K562 (cell line): ENCODE results near the gene CLHC1. TPM values are rescaled to one million over a fixed set of nuclear protein-coding genes. Genes with fewer than 3 reads are reported as not detected.
A peak's percentile ranks its signal among the peaks of the same experiment; 100 is the strongest.

Source experiments
- BDP1 ChIP-seq: IDR thresholded peaks from 3 replicates; pipeline ENCODE4 v1.6.1; 2011; ENCODE audit not compliant: insufficient read length, insufficient read depth
- BRCA1 ChIP-seq, 2 experiments: fragments of 450-650 bp in 1 of 2; sonication (generic) in 1 of 2; formaldehyde crosslinking in 1 of 2; IDR thresholded peaks; 2 replicates each; pipeline versions ENCODE4 v1.5.0 to v1.6.1; 2017 to 2020; ENCODE audit warnings: mild to moderate bottlenecking in 1 of 2, missing genetic modification reagents in 1 of 2
- DACH1 ChIP-seq: fragments of 450-650 bp; IDR thresholded peaks from 2 replicates; pipeline ENCODE4 v1.6.1; 2018; ENCODE audit not compliant: partially characterized antibody
- DPF2 ChIP-seq: fragments of 450-650 bp; IDR thresholded peaks from 2 replicates; pipeline ENCODE4 v1.6.1; 2016
- GABPA ChIP-seq: fragments of 200-800 bp; sonication (Bioruptor generic); conservative IDR thresholded peaks from 2 replicates; pipeline ENCODE4 v1.6.1; 2016; ENCODE audit warnings: low read depth, missing genetic modification characterization, missing compliant biosample characterization
- GTF2A2 ChIP-seq: IDR thresholded peaks from 2 replicates; pipeline ENCODE4 v1.6.1; 2016; ENCODE audit warnings: mild to moderate bottlenecking, missing genetic modification characterization, missing compliant biosample characterization
- IFI16 ChIP-seq: fragments of 250-450 bp; sonication (Bioruptor Pico); IDR thresholded peaks from 2 replicates; pipeline ENCODE4 v2.1.2; 2022; ENCODE audit warnings: mild to moderate bottlenecking, inconsistent platforms
- KDM1A ChIP-seq, 2 experiments: fragments of 450-650 bp; IDR thresholded peaks; 2 replicates each; pipeline ENCODE4 v1.6.1; 2016; ENCODE audit warnings: mild to moderate bottlenecking in 2 of 2
- KLF13 ChIP-seq: fragments of 450-650 bp; IDR thresholded peaks from 2 replicates; pipeline ENCODE4 v1.6.1; 2016; ENCODE audit warnings: missing genetic modification characterization, low read depth, mild to moderate bottlenecking, missing compliant biosample characterization, moderate library complexity, borderline replicate concordance
- LEF1 ChIP-seq: fragments of 450-650 bp; IDR thresholded peaks from 2 replicates; pipeline ENCODE4 v1.6.1; 2016; ENCODE audit warnings: mild to moderate bottlenecking
- NRF1 ChIP-seq, 2 experiments: fragments of 450-650 bp; IDR thresholded peaks in 1 of 2; conservative IDR thresholded peaks in 1 of 2; 2 replicates each; pipeline ENCODE4 v1.6.1; 2014; ENCODE audit warnings: mild to moderate bottlenecking in 2 of 2
- PML ChIP-seq: IDR thresholded peaks from 2 replicates; pipeline ENCODE4 v1.6.1; 2012; ENCODE audit warnings: low read length, inconsistent platforms
- PURB ChIP-seq: sonication (generic); formaldehyde crosslinking; IDR thresholded peaks from 2 replicates; pipeline ENCODE4 v1.9.0; 2021; ENCODE audit warnings: low read depth, mild to moderate bottlenecking, missing genetic modification reagents
- RBM39 ChIP-seq: fragments of 200-400 bp; formaldehyde crosslinking; optimal IDR thresholded peaks from 2 replicates; pipeline ENCODE3; 2018; ENCODE audit warnings: low read depth, low read length
- SIN3B ChIP-seq: fragments of 450-650 bp; IDR thresholded peaks from 2 replicates; pipeline ENCODE4 v1.6.1; 2017; ENCODE audit warnings: low read depth, mild to moderate bottlenecking, moderate library complexity
- SMAD4 ChIP-seq: fragments of 250-450 bp; sonication (Bioruptor Pico); conservative IDR thresholded peaks from 2 replicates; pipeline ENCODE4 v1.8.0; 2021; ENCODE audit warnings: inconsistent platforms, mild to moderate bottlenecking, moderate library complexity
- SOX6 ChIP-seq: fragments of 450-650 bp; IDR thresholded peaks from 2 replicates; pipeline ENCODE4 v1.6.1; 2014; ENCODE audit warnings: mild to moderate bottlenecking
- ZNF408 ChIP-seq: fragments of 250-450 bp; sonication (Bioruptor Pico); IDR thresholded peaks from 2 replicates; pipeline ENCODE4 v1.4.0; 2020; ENCODE audit warnings: low read depth, mild to moderate bottlenecking, moderate library complexity
- ZNF449 ChIP-seq: fragments of 250-450 bp; sonication (Bioruptor Pico); IDR thresholded peaks from 2 replicates; pipeline ENCODE4 v1.8.0; 2022; ENCODE audit warnings: moderate library complexity, mild to moderate bottlenecking, inconsistent platforms
- ZNF764 ChIP-seq: fragments of 250-450 bp; sonication (Bioruptor Pico); IDR thresholded peaks from 2 replicates; pipeline ENCODE4 v1.4.0; 2020; ENCODE audit warnings: low read depth, mild to moderate bottlenecking, moderate library complexity
- polyA plus RNA-seq, 8 experiments: library from polyadenylated mRNA; depleted of rRNA in 4 of 8; stranded (reverse) in 5 of 8; unstranded in 3 of 8; fragments of >200 nt; fragmentation: Nextera tagmentation in 2 of 8; fragmentation: Illumina TruSeq in 1 of 8; extraction: Ambion mirVana in 2 of 8; extraction: Trizol in 1 of 8; gene quantifications; 2 replicates each; pipeline versions ENCODE4 v1.2.1 to v1.2.3, GENCODE V29; 2011 to 2014; ENCODE audit warnings: inconsistent platforms in 1 of 8, missing spikeins in 1 of 8
- total RNA-seq, 7 experiments: library from RNA; depleted of rRNA in 6 of 7; stranded (reverse); fragments of >200 nt in 6 of 7; fragmentation: Illumina TruSeq in 2 of 7; extraction: Trizol in 2 of 7; gene quantifications; 2 replicates each; pipeline versions ENCODE4 v1.2.1 to v1.2.3, GENCODE V29; 2011 to 2021; ENCODE audit warnings: low replicate concordance in 1 of 7
- TF ChIP-seq, protein P1 (sequence below), 2 experiments: fragments of 450-650 bp in 1 of 2; sonication (generic) in 1 of 2; formaldehyde crosslinking in 1 of 2; IDR thresholded peaks in 1 of 2; conservative IDR thresholded peaks in 1 of 2; 2 replicates each; pipeline versions ENCODE4 v1.6.1 to v1.8.1; 2016 to 2023; ENCODE audit warnings: mild to moderate bottlenecking in 2 of 2, moderate library complexity in 2 of 2, inconsistent platforms in 1 of 2, missing genetic modification reagents in 1 of 2
- TF ChIP-seq, protein P2 (sequence below), 2 experiments: fragments of 450-650 bp; IDR thresholded peaks; 2 replicates each; pipeline ENCODE4 v1.6.1; 2018; ENCODE audit warnings: mild to moderate bottlenecking in 2 of 2, low read depth in 1 of 2; ENCODE audit not compliant: partially characterized antibody in 2 of 2

The CLHC1 gene
- total and polyA plus RNA-seq, 9 of the 15 experiments (the other 6 are each of a cell fraction or from before 2014, with no cell fraction given) = 3.7 to 14.3 (median 8.6) TPM

GRCh38 chr2:55140316-55141219 lies 91.5 kb downstream of the CLHC1 start (continued):
- TF ChIP-seq NRF1 (conservative IDR thresholded peaks at IDR 0.05 in 1 of 2, IDR thresholded peaks at IDR 0.05 in 1 of 2) (peak in 1 of 2 experiments; percentile 51; a peak in 1 of 4 replicates), RBM39 (no peak), DACH1 (peak; percentile 94), SIN3B (no peak), GABPA (tag) (peak; percentile 27; the same call in 1 of the 2 replicates), BDP1 (no peak), IFI16 (CRISPR knock-in tag) (no peak), ZNF764 (CRISPR knock-in tag) (no peak), ZNF449 (CRISPR knock-in tag) (peak; percentile 25; the same call in 1 of the 2 replicates), PURB (no peak), KLF13 (tag) (no peak), PML (peak; percentile 99), LEF1 (peak; percentile 98), GTF2A2 (tag) (no peak), ZNF408 (CRISPR knock-in tag) (no peak), DPF2 (peak; percentile 100), SOX6 (peak; percentile 100), BRCA1 (IDR thresholded peaks at IDR 0.05) (no peak), BRCA1 (CRISPR knock-in tag; IDR thresholded peaks at IDR 0.05) (no peak), SMAD4 (CRISPR knock-in tag) (peak; percentile 97), KDM1A (IDR thresholded peaks at IDR 0.05) (peak; percentile 92 to 94)
- TF ChIP-seq, protein P1, sequence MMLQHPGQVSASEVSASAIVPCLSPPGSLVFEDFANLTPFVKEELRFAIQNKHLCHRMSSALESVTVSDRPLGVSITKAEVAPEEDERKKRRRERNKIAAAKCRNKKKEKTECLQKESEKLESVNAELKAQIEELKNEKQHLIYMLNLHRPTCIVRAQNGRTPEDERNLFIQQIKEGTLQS (IDR thresholded peaks at IDR 0.05) = peak; percentile 99
- TF ChIP-seq, protein P1 (CRISPR knock-in tag; conservative IDR thresholded peaks at IDR 0.05) = peak; percentile 96
- TF ChIP-seq, protein P2, sequence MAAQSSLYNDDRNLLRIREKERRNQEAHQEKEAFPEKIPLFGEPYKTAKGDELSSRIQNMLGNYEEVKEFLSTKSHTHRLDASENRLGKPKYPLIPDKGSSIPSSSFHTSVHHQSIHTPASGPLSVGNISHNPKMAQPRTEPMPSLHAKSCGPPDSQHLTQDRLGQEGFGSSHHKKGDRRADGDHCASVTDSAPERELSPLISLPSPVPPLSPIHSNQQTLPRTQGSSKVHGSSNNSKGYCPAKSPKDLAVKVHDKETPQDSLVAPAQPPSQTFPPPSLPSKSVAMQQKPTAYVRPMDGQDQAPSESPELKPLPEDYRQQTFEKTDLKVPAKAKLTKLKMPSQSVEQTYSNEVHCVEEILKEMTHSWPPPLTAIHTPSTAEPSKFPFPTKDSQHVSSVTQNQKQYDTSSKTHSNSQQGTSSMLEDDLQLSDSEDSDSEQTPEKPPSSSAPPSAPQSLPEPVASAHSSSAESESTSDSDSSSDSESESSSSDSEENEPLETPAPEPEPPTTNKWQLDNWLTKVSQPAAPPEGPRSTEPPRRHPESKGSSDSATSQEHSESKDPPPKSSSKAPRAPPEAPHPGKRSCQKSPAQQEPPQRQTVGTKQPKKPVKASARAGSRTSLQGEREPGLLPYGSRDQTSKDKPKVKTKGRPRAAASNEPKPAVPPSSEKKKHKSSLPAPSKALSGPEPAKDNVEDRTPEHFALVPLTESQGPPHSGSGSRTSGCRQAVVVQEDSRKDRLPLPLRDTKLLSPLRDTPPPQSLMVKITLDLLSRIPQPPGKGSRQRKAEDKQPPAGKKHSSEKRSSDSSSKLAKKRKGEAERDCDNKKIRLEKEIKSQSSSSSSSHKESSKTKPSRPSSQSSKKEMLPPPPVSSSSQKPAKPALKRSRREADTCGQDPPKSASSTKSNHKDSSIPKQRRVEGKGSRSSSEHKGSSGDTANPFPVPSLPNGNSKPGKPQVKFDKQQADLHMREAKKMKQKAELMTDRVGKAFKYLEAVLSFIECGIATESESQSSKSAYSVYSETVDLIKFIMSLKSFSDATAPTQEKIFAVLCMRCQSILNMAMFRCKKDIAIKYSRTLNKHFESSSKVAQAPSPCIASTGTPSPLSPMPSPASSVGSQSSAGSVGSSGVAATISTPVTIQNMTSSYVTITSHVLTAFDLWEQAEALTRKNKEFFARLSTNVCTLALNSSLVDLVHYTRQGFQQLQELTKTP (IDR thresholded peaks at IDR 0.05; ENCODE audit: low read depth in 1 of 2, partially characterized antibody in 2 of 2) = peak; percentile 77 to 97
